Tibial nerve (tissue), 4 donors: ENCODE data around the gene A2M. TPM values are rescaled to one million over a fixed set of nuclear protein-coding genes. Genes with fewer than 3 reads are reported as not detected.

ENCODE experiments used
- DNase-seq, 2 donors: peaks; one replicate each; pipeline ENCODE4 v3.0.0-alpha.2; 2019; ENCODE audit warnings: low spot score in 2 of 2
- H3K27ac ChIP-seq, 4 donors: fragments of 200-600 bp; sonication (generic) in 3 of 4; one replicate each; pipeline ENCODE4 v1.5.1; 2017 to 2019; ENCODE audit warnings: mild to moderate bottlenecking in 1 of 4
- H3K27me3 ChIP-seq, 2 donors: fragments of 200-600 bp; sonication (generic) in 1 of 2; one replicate each; pipeline versions ENCODE4 v1.5.1 to v1.6.0; 2017 to 2019
- H3K36me3 ChIP-seq, 3 donors: fragments of 200-600 bp; sonication (generic); one replicate each; pipeline ENCODE4 v1.5.1; 2018 to 2019
- H3K4me1 ChIP-seq, 4 donors: fragments of 200-600 bp; sonication (generic) in 3 of 4; one replicate each; pipeline ENCODE4 v1.5.1; 2017 to 2019
- H3K4me3 ChIP-seq, 4 donors: fragments of 200-600 bp; sonication (generic) in 3 of 4; one replicate each; pipeline ENCODE4 v1.5.1; 2017 to 2019; ENCODE audit warnings: mild to moderate bottlenecking in 1 of 4, moderate library complexity in 1 of 4
- H3K9me3 ChIP-seq, 4 donors: fragments of 200-600 bp; sonication (generic) in 3 of 4; one replicate each; pipeline ENCODE4 v1.5.1; 2017 to 2019
- CTCF ChIP-seq, 5 experiments: fragments of 200-600 bp in 3 of 5; fragments of 450-650 bp in 2 of 5; sonication (generic) in 3 of 5; IDR thresholded peaks; one replicate each; pipeline ENCODE4 v1.5.1; 2016 to 2019; ENCODE audit warnings: antibody characterized with exemption in 5 of 5, mild to moderate bottlenecking in 3 of 5, moderate library complexity in 2 of 5
- EP300 ChIP-seq, 2 donors: sonication (generic); formaldehyde crosslinking; IDR thresholded peaks; one replicate each; pipeline ENCODE4 v1.6.1; 2017; ENCODE audit warnings: antibody characterized with exemption in 2 of 2, mild to moderate bottlenecking in 1 of 2
- POLR2A ChIP-seq, 2 donors: fragments of 450-650 bp; IDR thresholded peaks; one replicate each; pipeline ENCODE4 v1.6.1; 2017; ENCODE audit warnings: antibody characterized with exemption in 2 of 2, mild to moderate bottlenecking in 2 of 2, moderate library complexity in 2 of 2
- WGBS, 2 donors: methylation state at CpG; one replicate each; pipeline ENCODE4 v1.1.5; 2018; 5-methylcytosine and 5-hydroxymethylcytosine counted together
- total RNA-seq, 4 donors: library from RNA; depleted of rRNA; stranded (reverse); fragments of >200 nt; gene quantifications; one replicate each; pipeline ENCODE4 v1.1.0, GENCODE V29; 2016

The A2M gene
- total RNA-seq, 4 donors from 2014 or later = 183 to 396 (median 303) TPM

GRCh38 chr12:9050521-9051157 lies 65.1 kb downstream of the A2M start:
- no peaks in the 10 kb centered on the region for H3K27me3 ChIP-seq
- DNase-seq = no peak
- H3K27ac ChIP-seq = no peak overlapping the region
- no peak overlapping the region for H3K4me3 ChIP-seq
- TF ChIP-seq POLR2A (IDR thresholded peaks at IDR 0.05) (no peak), CTCF (IDR thresholded peaks at IDR 0.05) (no peak), EP300 (IDR thresholded peaks at IDR 0.05) (no peak)
- H3K36me3 ChIP-seq = no peaks in the 10 kb centered on the region
- peaks cover 0 to 3% (median 0%) of the 10 kb centered on the region in 4 donors for H3K4me1 ChIP-seq
- H3K9me3 ChIP-seq = no peaks in the 10 kb centered on the region
- whole genome bisulfite sequencing, 2 donors = 83 to 87% methylated on average over 7 to 15 of the region's 15 CpGs

- Histone ChIP-seq H3K9me3 (no peaks in the 10 kb centered on the region), H3K4me3 (no peak overlapping the region), H3K27me3 (no peaks in the 10 kb centered on the region), H3K27ac (no peak overlapping the region), H3K4me1 (peaks cover 0 to 3% (median 0%) of the 10 kb centered on the region in 4 donors), H3K36me3 (no peaks in the 10 kb centered on the region)
- TF ChIP-seq CTCF (IDR thresholded peaks at IDR 0.05) (peak; percentile 34 to 53 (median 42)), POLR2A (IDR thresholded peaks at IDR 0.05) (no peak), EP300 (IDR thresholded peaks at IDR 0.05) (no peak)
- no peak for DNase-seq
- 24 to 25% methylated on average over 6 of the region's 6 CpGs for WGBS, 2 donors
Measured at GRCh38 chr12:9049520-9050133, 66.1 kb downstream of the A2M start.

DNA sequence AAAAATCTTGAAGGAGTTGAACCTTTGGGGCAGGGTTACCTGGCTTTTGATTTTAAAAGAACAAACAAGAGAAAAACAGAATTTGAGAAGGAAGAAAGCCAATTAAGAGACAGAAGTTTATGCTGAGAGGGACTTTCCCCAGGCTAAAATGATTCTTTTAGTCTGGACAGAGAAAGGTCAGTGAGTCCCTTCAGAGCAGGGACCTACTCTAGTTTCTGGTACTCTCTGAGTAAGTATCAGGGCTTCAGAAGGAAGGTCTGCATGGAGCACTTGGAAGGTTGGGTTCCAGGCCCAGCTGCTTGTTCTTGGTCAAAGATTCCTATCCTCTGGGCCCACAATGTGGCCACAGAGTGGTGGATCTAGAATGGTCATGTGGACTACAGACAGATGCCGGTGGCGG lies 66.8 kb downstream of the A2M start:
- Histone ChIP-seq H3K36me3 (no peaks in the 10 kb centered on the region), H3K9me3 (no peaks in the 10 kb centered on the region), H3K4me3 (no peak overlapping the region), H3K27ac (no peak overlapping the region), H3K4me1 (peaks cover 0 to 3% (median 0%) of the 10 kb centered on the region in 4 donors), H3K27me3 (no peaks in the 10 kb centered on the region)
- DNase-seq = no peak
- TF ChIP-seq EP300 (IDR thresholded peaks at IDR 0.05) (no peak), CTCF (IDR thresholded peaks at IDR 0.05) (no peak), POLR2A (IDR thresholded peaks at IDR 0.05) (no peak)
- 93 to 94% methylated on average over 2 of the region's 2 CpGs for WGBS, 2 donors

GRCh38 chr12:9047105-9047504 lies 68.6 kb downstream of the A2M start:
- DNase-seq = no peak
- no peak overlapping the region for H3K27ac ChIP-seq
- no peak for TF ChIP-seq POLR2A (IDR thresholded peaks at IDR 0.05)
- no peak for TF ChIP-seq EP300 (IDR thresholded peaks at IDR 0.05)
- no peak for TF ChIP-seq CTCF (IDR thresholded peaks at IDR 0.05)
- H3K27me3 ChIP-seq = no peaks in the 10 kb centered on the region
- no peaks in the 10 kb centered on the region for H3K36me3 ChIP-seq
- H3K9me3 ChIP-seq = no peaks in the 10 kb centered on the region
- 89 to 91% methylated on average over 1 of the region's 1 CpG for WGBS, 2 donors
- no peaks in the 10 kb centered on the region for H3K4me1 ChIP-seq
- H3K4me3 ChIP-seq = no peak overlapping the region

DNA sequence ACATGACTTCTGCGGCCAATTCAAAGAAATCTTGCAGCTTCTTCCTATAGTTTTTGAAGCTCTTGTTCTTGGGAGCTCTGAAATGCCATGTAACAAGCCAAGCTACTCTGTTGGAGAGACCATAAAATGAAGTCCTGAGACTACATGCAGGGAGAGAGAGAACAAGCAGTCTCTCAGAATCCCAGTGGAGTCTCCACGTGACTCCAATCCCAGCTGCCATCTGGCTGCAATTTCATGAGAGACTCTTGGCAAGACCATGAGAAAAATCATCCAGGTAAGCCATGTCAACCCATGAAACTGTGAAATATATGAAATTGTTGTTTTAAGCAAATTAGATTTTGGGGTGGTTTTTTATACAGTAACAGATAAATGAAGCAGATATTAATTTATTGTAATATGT lies 72.0 kb downstream of the A2M start:
- Histone ChIP-seq H3K4me1 (no peaks in the 10 kb centered on the region), H3K27ac (no peak overlapping the region), H3K27me3 (no peaks in the 10 kb centered on the region), H3K36me3 (no peaks in the 10 kb centered on the region), H3K9me3 (no peaks in the 10 kb centered on the region), H3K4me3 (no peak overlapping the region)
- TF ChIP-seq POLR2A (IDR thresholded peaks at IDR 0.05) (no peak), EP300 (IDR thresholded peaks at IDR 0.05) (no peak), CTCF (IDR thresholded peaks at IDR 0.05) (no peak)
- DNase-seq = no peak
- WGBS, 2 donors = 68 to 69% methylated on average over 2 of the region's 2 CpGs
